Neural cell (in vitro differentiated cells): Measurements from ENCODE around the gene SYVN1. TPM values are rescaled to one million over a fixed set of nuclear protein-coding genes. Genes with fewer than 3 reads are reported as not detected.

ENCODE experiments used
- H2AFZ ChIP-seq: fragments of 200-600, 300-800 bp; sonication (generic), shearing (Covaris generic); 2 replicates; pipeline ENCODE4 v1.6.0; 2014; ENCODE audit warnings: low read depth, mild to moderate bottlenecking, antibody characterized with exemption, low read length, moderate library complexity
- H3F3A ChIP-seq: fragments of 200-600 bp; shearing (Covaris generic); 2 replicates; pipeline ENCODE4 v1.6.1; 2016; ENCODE audit warnings: mild to moderate bottlenecking, moderate library complexity, mixed read lengths, antibody characterized with exemption, low read length; ENCODE audit not compliant: insufficient read depth, poor library complexity, severe bottlenecking
- H3K27ac ChIP-seq: fragments of 200-600, 300-800 bp; sonication (generic), shearing (Covaris generic); 2 replicates; pipeline ENCODE4 v1.5.1; 2014; ENCODE audit warnings: mild to moderate bottlenecking, low read length, moderate library complexity
- H3K27me3 ChIP-seq: fragments of 300-800, 200-600 bp; sonication (generic), shearing (Covaris generic); 2 replicates; pipeline ENCODE4 v1.6.0; 2014; ENCODE audit warnings: mild to moderate bottlenecking, low read depth, low read length, moderate library complexity; ENCODE audit not compliant: insufficient read depth
- H3K36me3 ChIP-seq: fragments of 300-800, 200-600 bp; sonication (generic), shearing (Covaris generic); 2 replicates; pipeline ENCODE4 v1.5.1; 2014; ENCODE audit warnings: mild to moderate bottlenecking, antibody characterized with exemption, low read length, moderate library complexity; ENCODE audit not compliant: insufficient read depth
- H3K4me2 ChIP-seq: fragments of 300-800, 200-600 bp; sonication (generic), shearing (Covaris generic); 2 replicates; pipeline ENCODE4 v1.6.0; 2014; ENCODE audit warnings: mild to moderate bottlenecking, low read length
- H3K4me3 ChIP-seq: fragments of 300-800, 200-600 bp; sonication (generic), shearing (Covaris generic); 2 replicates; pipeline ENCODE4 v1.5.1; 2014; ENCODE audit warnings: mild to moderate bottlenecking, low read length, moderate library complexity
- H3K79me2 ChIP-seq: fragments of 200-600 bp; shearing (Covaris generic); replicated peaks from 2 replicates; pipeline ENCODE4 v1.6.0; 2014; ENCODE audit warnings: mild to moderate bottlenecking, low read length, moderate library complexity; ENCODE audit not compliant: insufficient read depth
- H3K9ac ChIP-seq: fragments of 300-800, 200-600 bp; sonication (generic), shearing (Covaris generic); 2 replicates; pipeline ENCODE4 v1.6.1; 2016; ENCODE audit warnings: mild to moderate bottlenecking, low read length, mixed read lengths
- H3K9me2 ChIP-seq: fragments of 200-600 bp; shearing (Covaris generic); 2 replicates; pipeline ENCODE4 v1.6.1; 2016; ENCODE audit warnings: mild to moderate bottlenecking, low read length, mixed read lengths; ENCODE audit not compliant: insufficient read depth
- H3K9me3 ChIP-seq: fragments of 200-600, 300-800 bp; sonication (generic), shearing (Covaris generic); 2 replicates; pipeline ENCODE4 v1.6.1; 2016; ENCODE audit warnings: mild to moderate bottlenecking, mixed run types, low read length, moderate library complexity, mixed read lengths
- H4K20me1 ChIP-seq: fragments of 200-600 bp; shearing (Covaris generic); 2 replicates; pipeline ENCODE4 v1.6.1; 2016; ENCODE audit warnings: mild to moderate bottlenecking, mixed run types; ENCODE audit not compliant: insufficient read depth
- EP300 ChIP-seq: fragments of 450-650 bp; conservative IDR thresholded peaks from 2 replicates; pipeline ENCODE4 v1.6.1; 2014; ENCODE audit warnings: antibody characterized with exemption, mild to moderate bottlenecking, moderate library complexity; ENCODE audit not compliant: poor library complexity, severe bottlenecking
- EZH2 ChIP-seq: fragments of 200-600, 300-800 bp; shearing (Covaris generic), sonication (generic); IDR thresholded peaks from 2 replicates; pipeline ENCODE4 v1.6.1; 2014; ENCODE audit warnings: antibody characterized with exemption, low read length, borderline replicate concordance, mild to moderate bottlenecking; ENCODE audit not compliant: insufficient read depth, poor library complexity, severe bottlenecking
- MXI1 ChIP-seq: fragments of 450-650 bp; conservative IDR thresholded peaks from 2 replicates; pipeline ENCODE4 v1.6.1; 2014; ENCODE audit warnings: antibody characterized with exemption, mild to moderate bottlenecking; ENCODE audit not compliant: poor library complexity, severe bottlenecking
- POLR2AphosphoS5 ChIP-seq: IDR thresholded peaks from 2 replicates; pipeline ENCODE4 v1.6.1; 2012
- RAD21 ChIP-seq: fragments of 450-650 bp; conservative IDR thresholded peaks from 2 replicates; pipeline ENCODE4 v1.6.1; 2014; ENCODE audit warnings: antibody characterized with exemption, mild to moderate bottlenecking, moderate library complexity
- REST ChIP-seq: IDR thresholded peaks from 2 replicates; pipeline ENCODE4 v1.6.1; 2012; ENCODE audit warnings: borderline replicate concordance
- SMC3 ChIP-seq: fragments of 450-650 bp; conservative IDR thresholded peaks from 2 replicates; pipeline ENCODE4 v1.6.1; 2014; ENCODE audit warnings: antibody characterized with exemption, mild to moderate bottlenecking, moderate library complexity; ENCODE audit not compliant: poor library complexity
- TAF1 ChIP-seq: IDR thresholded peaks from 2 replicates; pipeline ENCODE4 v1.6.1; 2012; ENCODE audit warnings: low read depth
- polyA plus RNA-seq: library from polyadenylated mRNA; depleted of rRNA; stranded (reverse); fragments of >200 nt; gene quantifications from 2 replicates; pipeline ENCODE4 v1.2.3, GENCODE V29; 2014
- TF ChIP-seq, protein P1 (sequence below): fragments of 450-650 bp; IDR thresholded peaks from 2 replicates; pipeline ENCODE4 v1.5.1; 2014; ENCODE audit warnings: antibody characterized with exemption, mild to moderate bottlenecking, moderate library complexity; ENCODE audit not compliant: poor library complexity, severe bottlenecking

Gene SYVN1
- polyA plus RNA-seq, 1 donor from 2014 or later, result 12.8 TPM

DNA sequence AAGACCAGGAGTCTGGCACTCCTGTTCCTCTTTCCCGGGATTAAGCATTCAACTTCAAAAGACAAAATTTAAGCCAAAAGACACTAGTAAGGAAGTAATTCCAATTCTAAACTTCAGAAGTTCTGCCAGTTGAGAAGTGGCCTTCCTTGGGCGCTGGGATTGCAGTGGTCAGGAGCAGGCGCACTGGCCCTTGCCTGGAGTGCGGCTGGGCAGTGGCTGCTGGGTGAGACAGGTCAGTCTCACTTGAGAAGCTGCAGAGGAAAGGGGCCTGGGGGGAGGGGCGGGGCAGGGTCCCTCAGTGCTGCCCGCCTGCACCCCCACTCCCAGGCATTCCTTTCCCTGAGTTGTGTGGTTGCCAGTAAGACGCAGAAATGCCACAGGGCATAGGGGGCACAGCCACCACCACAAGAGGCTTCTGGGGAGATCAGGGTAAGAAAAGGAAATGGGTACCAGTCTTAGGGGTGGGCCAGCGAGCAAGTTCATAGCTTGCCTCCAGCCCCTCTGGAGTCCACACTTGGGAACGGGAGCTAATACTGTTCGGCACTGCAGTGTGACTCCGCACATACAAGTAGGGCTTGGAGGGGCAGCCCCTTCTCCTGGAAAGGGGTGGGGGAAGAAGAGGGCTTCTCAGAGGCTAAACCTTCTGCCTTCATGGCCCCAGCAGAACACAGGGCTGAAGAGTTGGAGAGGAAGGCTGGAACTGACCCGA is 6.7 kb downstream of the SYVN1 start:
- no peaks in the 10 kb centered on the region for H3K9me2 ChIP-seq
- no peaks in the 10 kb centered on the region for H3K9me3 ChIP-seq
- H3K27ac ChIP-seq, result no peak overlapping the region
- TF ChIP-seq RAD21 (no peak), TAF1 (no peak), REST (no peak), EZH2 (no peak), MXI1 (no peak), EP300 (no peak), POLR2AphosphoS5 (no peak), SMC3 (no peak)
- TF ChIP-seq, protein P1, sequence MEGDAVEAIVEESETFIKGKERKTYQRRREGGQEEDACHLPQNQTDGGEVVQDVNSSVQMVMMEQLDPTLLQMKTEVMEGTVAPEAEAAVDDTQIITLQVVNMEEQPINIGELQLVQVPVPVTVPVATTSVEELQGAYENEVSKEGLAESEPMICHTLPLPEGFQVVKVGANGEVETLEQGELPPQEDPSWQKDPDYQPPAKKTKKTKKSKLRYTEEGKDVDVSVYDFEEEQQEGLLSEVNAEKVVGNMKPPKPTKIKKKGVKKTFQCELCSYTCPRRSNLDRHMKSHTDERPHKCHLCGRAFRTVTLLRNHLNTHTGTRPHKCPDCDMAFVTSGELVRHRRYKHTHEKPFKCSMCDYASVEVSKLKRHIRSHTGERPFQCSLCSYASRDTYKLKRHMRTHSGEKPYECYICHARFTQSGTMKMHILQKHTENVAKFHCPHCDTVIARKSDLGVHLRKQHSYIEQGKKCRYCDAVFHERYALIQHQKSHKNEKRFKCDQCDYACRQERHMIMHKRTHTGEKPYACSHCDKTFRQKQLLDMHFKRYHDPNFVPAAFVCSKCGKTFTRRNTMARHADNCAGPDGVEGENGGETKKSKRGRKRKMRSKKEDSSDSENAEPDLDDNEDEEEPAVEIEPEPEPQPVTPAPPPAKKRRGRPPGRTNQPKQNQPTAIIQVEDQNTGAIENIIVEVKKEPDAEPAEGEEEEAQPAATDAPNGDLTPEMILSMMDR, result no peak
- H4K20me1 ChIP-seq, result no peaks in the 10 kb centered on the region
- no peak overlapping the region for H3K9ac ChIP-seq
- no peaks in the 10 kb centered on the region for H3F3A ChIP-seq
- H3K4me2 ChIP-seq, result no peak overlapping the region
- no peaks in the 10 kb centered on the region for H3K36me3 ChIP-seq
- H2AFZ ChIP-seq, result no peak overlapping the region
- no peak overlapping the region for H3K4me3 ChIP-seq
- H3K79me2 ChIP-seq, result peaks cover 18% of the 10 kb centered on the region
- no peaks in the 10 kb centered on the region for H3K27me3 ChIP-seq

- Histone ChIP-seq H3K9me2 (no peaks in the 10 kb centered on the region), H3K4me2 (no peak overlapping the region), H3F3A (no peaks in the 10 kb centered on the region), H3K9ac (no peak overlapping the region), H4K20me1 (no peaks in the 10 kb centered on the region), H3K27me3 (no peaks in the 10 kb centered on the region), H3K27ac (no peak overlapping the region), H3K79me2 (peaks cover 18% of the 10 kb centered on the region), H2AFZ (no peak overlapping the region), H3K4me3 (no peak overlapping the region), H3K36me3 (no peaks in the 10 kb centered on the region), H3K9me3 (no peaks in the 10 kb centered on the region)
- TF ChIP-seq, protein P1, result no peak
- TF ChIP-seq EZH2, result no peak
- no peak for TF ChIP-seq RAD21
- TF ChIP-seq TAF1, result no peak
- TF ChIP-seq EP300, result no peak
- TF ChIP-seq MXI1, result no peak
- no peak for TF ChIP-seq POLR2AphosphoS5
- TF ChIP-seq REST, result no peak
- no peak for TF ChIP-seq SMC3
These were observed 7.6 kb downstream of the SYVN1 start for GRCh38 chr11:65126624-65127274.
